Loucy (cell line): ENCODE data around the gene GREB1.

Experiments
- H2AFZ ChIP-seq: fragments of 200-600 bp; sonication (generic); 2 replicates; pipeline ENCODE4 v1.6.0; 2016; ENCODE audit warnings: antibody characterized with exemption, mild to moderate bottlenecking, low read length, moderate library complexity
- H3F3A ChIP-seq: fragments of 200-600 bp; 2 replicates; pipeline ENCODE4 v1.6.0; 2016; ENCODE audit warnings: antibody characterized with exemption, low read depth, mild to moderate bottlenecking
- H3K27me3 ChIP-seq: fragments of 200-600 bp; sonication (generic); 2 replicates; pipeline ENCODE4 v1.6.1; 2014; ENCODE audit warnings: low read length, mild to moderate bottlenecking; ENCODE audit not compliant: insufficient read depth, poor library complexity, severe bottlenecking
- H3K36me3 ChIP-seq: fragments of 200-600 bp; sonication (generic); 2 replicates; pipeline ENCODE4 v1.6.1; 2016; ENCODE audit warnings: low read length; ENCODE audit not compliant: insufficient read depth
- H3K4me1 ChIP-seq: fragments of 200-600 bp; sonication (generic); 2 replicates; pipeline ENCODE4 v1.5.1; 2014; ENCODE audit warnings: low read length, mild to moderate bottlenecking; ENCODE audit not compliant: insufficient read depth, poor library complexity, severe bottlenecking
- H3K4me2 ChIP-seq: fragments of 200-600 bp; sonication (generic); 2 replicates; pipeline ENCODE4 v1.6.0; 2014; ENCODE audit warnings: antibody characterized with exemption, low read length, low read depth, mild to moderate bottlenecking; ENCODE audit not compliant: poor library complexity, severe bottlenecking
- H3K4me3 ChIP-seq: fragments of 200-600 bp; sonication (generic); 2 replicates; pipeline ENCODE4 v1.5.1; 2014; ENCODE audit warnings: low read length, mild to moderate bottlenecking, mixed read lengths; ENCODE audit not compliant: poor library complexity, severe bottlenecking
- H3K79me2 ChIP-seq: fragments of 200-600 bp; sonication (generic); 2 replicates; pipeline ENCODE4 v1.6.1; 2014; ENCODE audit warnings: low read length; ENCODE audit not compliant: insufficient read depth
- H3K9ac ChIP-seq: fragments of 200-600 bp; sonication (generic); 2 replicates; pipeline ENCODE4 v1.6.0; 2014; ENCODE audit warnings: mild to moderate bottlenecking, low read depth, low read length, moderate library complexity; ENCODE audit not compliant: poor library complexity, severe bottlenecking
- H3K9me2 ChIP-seq: fragments of 200-600 bp; sonication (generic); replicated peaks from 2 replicates; pipeline ENCODE4 v1.6.1; 2016; ENCODE audit warnings: low read depth, low read length, mixed read lengths
- H3K9me3 ChIP-seq: fragments of 200-600 bp; sonication (generic); 2 replicates; pipeline ENCODE4 v1.6.1; 2014; ENCODE audit warnings: mild to moderate bottlenecking, antibody characterized with exemption, low read length, low read depth; ENCODE audit not compliant: insufficient read depth
- H4K20me1 ChIP-seq: fragments of 200-600 bp; sonication (generic); 2 replicates; pipeline ENCODE4 v1.6.0; 2014; ENCODE audit warnings: antibody characterized with exemption, low read length, mild to moderate bottlenecking; ENCODE audit not compliant: insufficient read depth, poor library complexity, severe bottlenecking
- EZH2phosphoT487 ChIP-seq: fragments of 200-600 bp; IDR thresholded peaks from 2 replicates; pipeline ENCODE4 v1.6.1; 2018; ENCODE audit warnings: antibody characterized with exemption, mild to moderate bottlenecking, moderate library complexity, borderline replicate concordance
- TF ChIP-seq, protein P1 (sequence below): fragments of 200-600 bp; sonication (generic); conservative IDR thresholded peaks from 2 replicates; pipeline ENCODE4 v1.5.1; 2014; ENCODE audit warnings: mild to moderate bottlenecking, antibody characterized with exemption, low read length

GREB1 gene

DNA sequence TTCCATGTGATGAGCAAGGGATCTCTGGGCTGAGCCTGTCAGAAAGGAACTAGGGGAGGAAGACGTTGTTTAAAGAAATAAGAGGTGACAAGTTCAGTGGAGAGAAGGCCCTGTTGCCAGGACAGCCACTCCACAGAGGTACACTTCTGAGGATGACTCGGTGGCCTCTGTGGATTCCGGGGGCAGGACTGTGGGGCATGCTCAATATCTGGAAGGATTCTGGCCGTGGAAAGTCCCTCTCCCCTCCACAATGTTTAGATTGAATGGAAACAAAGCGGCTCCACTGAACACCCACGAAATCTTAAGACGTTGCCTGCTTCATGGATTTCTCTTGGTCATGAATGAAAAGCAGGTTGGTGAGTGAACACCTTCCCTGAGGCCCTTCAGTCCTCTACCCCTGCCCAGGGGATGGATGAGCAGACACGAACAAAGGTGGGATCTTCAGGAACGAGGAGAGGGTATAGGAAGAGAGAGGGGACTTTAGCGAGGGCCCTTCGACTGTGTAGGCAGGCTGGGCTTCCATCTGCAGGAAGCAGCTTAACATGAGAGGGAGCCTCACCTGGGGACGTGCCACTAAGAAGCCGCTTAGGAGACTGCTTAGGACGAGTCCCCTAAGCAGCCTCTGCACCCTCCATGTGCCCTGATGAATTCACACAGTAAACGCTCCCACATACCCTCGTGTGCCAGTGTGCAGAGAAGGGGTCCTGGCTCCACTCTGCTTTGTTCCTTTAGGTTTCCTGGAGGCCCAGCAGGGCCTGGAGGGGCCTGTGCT lies 134.2 kb downstream of the GREB1 start:
- Histone ChIP-seq H3K4me1 (no peaks in the 10 kb centered on the region), H3K9ac (no peak overlapping the region), H3K4me2 (no peak overlapping the region), H3K27me3 (no peaks in the 10 kb centered on the region), H4K20me1 (no peaks in the 10 kb centered on the region), H2AFZ (no peak overlapping the region), H3K36me3 (no peaks in the 10 kb centered on the region), H3K9me3 (peaks cover 2% of the 10 kb centered on the region; the same call in 1 of the 2 replicates), H3K4me3 (no peak overlapping the region), H3K9me2 (no peaks in the 10 kb centered on the region), H3F3A (no peaks in the 10 kb centered on the region), H3K79me2 (no peaks in the 10 kb centered on the region)
- TF ChIP-seq, protein P1, sequence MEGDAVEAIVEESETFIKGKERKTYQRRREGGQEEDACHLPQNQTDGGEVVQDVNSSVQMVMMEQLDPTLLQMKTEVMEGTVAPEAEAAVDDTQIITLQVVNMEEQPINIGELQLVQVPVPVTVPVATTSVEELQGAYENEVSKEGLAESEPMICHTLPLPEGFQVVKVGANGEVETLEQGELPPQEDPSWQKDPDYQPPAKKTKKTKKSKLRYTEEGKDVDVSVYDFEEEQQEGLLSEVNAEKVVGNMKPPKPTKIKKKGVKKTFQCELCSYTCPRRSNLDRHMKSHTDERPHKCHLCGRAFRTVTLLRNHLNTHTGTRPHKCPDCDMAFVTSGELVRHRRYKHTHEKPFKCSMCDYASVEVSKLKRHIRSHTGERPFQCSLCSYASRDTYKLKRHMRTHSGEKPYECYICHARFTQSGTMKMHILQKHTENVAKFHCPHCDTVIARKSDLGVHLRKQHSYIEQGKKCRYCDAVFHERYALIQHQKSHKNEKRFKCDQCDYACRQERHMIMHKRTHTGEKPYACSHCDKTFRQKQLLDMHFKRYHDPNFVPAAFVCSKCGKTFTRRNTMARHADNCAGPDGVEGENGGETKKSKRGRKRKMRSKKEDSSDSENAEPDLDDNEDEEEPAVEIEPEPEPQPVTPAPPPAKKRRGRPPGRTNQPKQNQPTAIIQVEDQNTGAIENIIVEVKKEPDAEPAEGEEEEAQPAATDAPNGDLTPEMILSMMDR: no peak
- no peak for TF ChIP-seq EZH2phosphoT487

DNA sequence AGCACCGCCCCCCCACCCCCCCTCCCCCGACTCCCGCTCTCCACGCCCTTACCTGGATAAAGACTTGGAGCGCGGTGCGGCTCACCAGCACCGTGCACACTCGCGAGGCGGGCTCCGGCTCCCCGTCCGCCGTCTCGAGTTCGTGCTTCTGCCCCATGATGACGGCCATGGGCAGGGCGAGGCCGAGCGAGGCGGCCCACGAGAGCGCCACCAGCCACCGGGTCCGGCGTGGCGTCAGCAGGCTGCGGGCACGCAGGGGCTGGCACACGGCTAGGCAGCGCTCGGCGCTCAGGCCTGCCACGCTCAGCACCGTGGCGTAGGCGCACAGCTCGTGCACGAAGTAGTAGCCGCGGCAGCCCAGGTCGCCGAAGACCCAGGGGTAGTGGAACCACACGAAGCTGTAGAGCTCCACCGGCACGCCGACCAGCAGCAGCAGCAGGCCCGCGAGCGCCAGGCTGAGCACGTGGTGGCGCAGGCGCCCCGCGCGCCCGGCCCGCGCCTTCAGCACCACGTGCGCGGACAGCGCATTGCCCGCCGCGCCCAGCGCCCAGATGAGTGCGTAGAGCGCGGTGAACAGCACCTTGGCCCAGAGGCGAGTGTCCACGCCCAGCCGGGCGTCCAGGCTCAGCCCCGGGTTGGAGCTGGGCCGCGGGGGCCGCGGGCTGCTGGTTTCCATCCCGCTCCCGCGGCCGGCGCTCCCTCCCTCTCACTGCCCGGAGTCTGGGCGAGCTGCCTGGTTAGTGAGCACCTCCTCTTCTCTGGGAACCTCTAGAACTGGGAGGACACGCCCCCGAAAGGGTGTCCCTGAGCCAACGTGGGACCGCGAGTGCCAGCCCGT lies 135.8 kb downstream of the GREB1 start, which contains the start of gene NTSR2:
TSS of gene NTSR2 (minus strand) at position 742 of the 838 bp plus-strand sequence. CDS start at position 676, 66 bp downstream.
- H3K27me3 ChIP-seq: no peaks in the 10 kb centered on the region
- no peak within 1 kb of the TSS for H3K9ac ChIP-seq
- no peaks in the 10 kb centered on the region for H4K20me1 ChIP-seq
- TF ChIP-seq EZH2phosphoT487: no peak
- TF ChIP-seq, protein P1: no peak
- H3K36me3 ChIP-seq: no peaks in the 10 kb centered on the region
- H3K9me3 ChIP-seq: no peaks in the 10 kb centered on the region
- H3K79me2 ChIP-seq: no peaks in the 10 kb centered on the region
- no peaks in the 10 kb centered on the region for H3F3A ChIP-seq
- no peaks in the 10 kb centered on the region for H3K9me2 ChIP-seq
- no peak within 1 kb of the TSS for H2AFZ ChIP-seq
- H3K4me2 ChIP-seq: no peak within 1 kb of the TSS
- no peak within 1 kb of the TSS for H3K4me3 ChIP-seq
- H3K4me1 ChIP-seq: no peaks in the 10 kb centered on the region

DNA sequence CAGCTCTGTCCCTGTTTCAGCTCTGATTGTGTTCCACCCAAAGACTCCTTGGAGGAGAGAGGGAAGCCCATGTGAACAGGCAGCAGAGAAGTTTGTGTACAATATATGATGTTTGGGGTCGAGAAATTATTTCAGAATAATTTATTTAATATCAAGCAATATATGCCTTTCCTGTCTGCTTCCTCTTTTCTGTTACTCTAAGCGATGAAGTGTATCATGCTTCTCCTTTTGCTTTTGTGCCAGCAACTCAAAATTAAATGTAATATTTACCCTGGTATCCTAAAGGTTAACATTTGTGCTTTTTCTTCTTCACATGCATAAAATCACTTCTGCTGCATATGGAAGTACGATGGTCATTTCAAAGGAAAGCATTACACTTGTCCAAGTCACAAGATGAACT lies 138.6 kb downstream of the GREB1 start:
- no peaks in the 10 kb centered on the region for H4K20me1 ChIP-seq
- no peaks in the 10 kb centered on the region for H3K9me2 ChIP-seq
- H3K9me3 ChIP-seq: no peaks in the 10 kb centered on the region
- H3K4me2 ChIP-seq: no peak overlapping the region
- H3K9ac ChIP-seq: no peak overlapping the region
- no peaks in the 10 kb centered on the region for H3K79me2 ChIP-seq
- no peak for TF ChIP-seq EZH2phosphoT487
- TF ChIP-seq, protein P1: no peak
- H3K4me3 ChIP-seq: no peak overlapping the region
- H3K36me3 ChIP-seq: no peaks in the 10 kb centered on the region
- no peaks in the 10 kb centered on the region for H3F3A ChIP-seq
- no peaks in the 10 kb centered on the region for H3K4me1 ChIP-seq
- H2AFZ ChIP-seq: no peak overlapping the region
- H3K27me3 ChIP-seq: no peaks in the 10 kb centered on the region
